ENCODE results near the gene CELF2.

DNA sequence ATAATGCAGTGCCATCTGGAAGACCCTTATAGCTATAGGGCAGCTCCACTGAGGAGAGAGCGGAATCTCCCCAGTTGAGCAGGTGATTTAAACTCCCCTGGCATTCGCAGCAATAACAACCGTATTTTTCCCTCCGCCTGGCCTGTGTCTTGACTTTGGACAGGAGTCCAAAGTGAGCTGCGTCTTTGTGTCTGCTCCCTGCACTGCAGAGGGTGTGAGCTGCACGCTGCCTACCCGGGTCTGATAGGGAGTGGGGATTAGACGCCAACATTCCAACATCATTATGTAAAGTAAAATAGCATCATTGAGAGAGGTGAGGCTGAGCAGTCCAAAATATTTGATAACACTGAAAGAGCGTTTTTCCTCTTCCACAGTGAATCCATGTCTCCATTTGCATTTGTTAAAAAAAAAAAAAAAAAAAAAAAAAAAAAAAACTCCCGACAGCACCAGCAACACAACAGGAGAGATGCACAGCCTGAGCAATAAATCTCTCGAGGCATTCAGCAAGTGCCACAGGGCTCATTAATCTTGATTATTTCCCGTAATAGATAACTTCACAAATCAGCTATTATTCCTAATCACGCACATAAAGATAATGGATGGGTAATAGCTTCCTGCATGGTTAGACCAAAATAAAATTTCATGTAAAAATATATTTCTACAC, 68.6 kb downstream of the CELF2 start:
- TF ChIP-seq, protein P1, sequence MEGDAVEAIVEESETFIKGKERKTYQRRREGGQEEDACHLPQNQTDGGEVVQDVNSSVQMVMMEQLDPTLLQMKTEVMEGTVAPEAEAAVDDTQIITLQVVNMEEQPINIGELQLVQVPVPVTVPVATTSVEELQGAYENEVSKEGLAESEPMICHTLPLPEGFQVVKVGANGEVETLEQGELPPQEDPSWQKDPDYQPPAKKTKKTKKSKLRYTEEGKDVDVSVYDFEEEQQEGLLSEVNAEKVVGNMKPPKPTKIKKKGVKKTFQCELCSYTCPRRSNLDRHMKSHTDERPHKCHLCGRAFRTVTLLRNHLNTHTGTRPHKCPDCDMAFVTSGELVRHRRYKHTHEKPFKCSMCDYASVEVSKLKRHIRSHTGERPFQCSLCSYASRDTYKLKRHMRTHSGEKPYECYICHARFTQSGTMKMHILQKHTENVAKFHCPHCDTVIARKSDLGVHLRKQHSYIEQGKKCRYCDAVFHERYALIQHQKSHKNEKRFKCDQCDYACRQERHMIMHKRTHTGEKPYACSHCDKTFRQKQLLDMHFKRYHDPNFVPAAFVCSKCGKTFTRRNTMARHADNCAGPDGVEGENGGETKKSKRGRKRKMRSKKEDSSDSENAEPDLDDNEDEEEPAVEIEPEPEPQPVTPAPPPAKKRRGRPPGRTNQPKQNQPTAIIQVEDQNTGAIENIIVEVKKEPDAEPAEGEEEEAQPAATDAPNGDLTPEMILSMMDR (IDR thresholded peaks at IDR 0.05 in 8 of 11, conservative IDR thresholded peaks at IDR 0.05 in 3 of 11), result no peak
- TF ChIP-seq POLR2A (IDR thresholded peaks at IDR 0.05) (no peak), POLR2AphosphoS5 (IDR thresholded peaks at IDR 0.05) (no peak)

Measured in spleen (tissue), 7 donors.